Measurements from ENCODE around the gene COA6. TPM values are rescaled to one million over a fixed set of nuclear protein-coding genes. Genes with fewer than 3 reads are reported as not detected.

COA6 gene
- total and polyA plus RNA-seq, 10 of the 15 experiments (the other 5 are each of a cell fraction or from before 2014, with no cell fraction given) = 49.9 to 178 (median 71.5) TPM

- 97% methylated on average over 11 of the region's 11 CpGs for WGBS (ENCODE audit: insufficient coverage, insufficient replicate concordance, low lambda C conversion rate, missing lambda C conversion rate)
- Histone ChIP-seq H3K27me3 (replicated peaks in 1 of 2; ENCODE audit: control insufficient read depth in 2 of 2, insufficient read depth in 2 of 2, low read length in 1 of 2) (no peaks in the 10 kb centered on the region), H3K9ac (ENCODE audit: control insufficient read depth, insufficient read depth, low read length) (no peak overlapping the region), H3K27ac (ENCODE audit: control insufficient read depth, insufficient read depth) (no peak overlapping the region), H3K4me3 (no peak overlapping the region), H4K20me1 (ENCODE audit: control insufficient read depth, insufficient read depth) (no peaks in the 10 kb centered on the region), H3K4me2 (ENCODE audit: control insufficient read depth, insufficient read depth) (no peak overlapping the region), H3K36me3 (ENCODE audit: control insufficient read depth in 2 of 2, insufficient read depth in 2 of 2, low read length in 1 of 2) (peaks cover 0 to 4% of the 10 kb centered on the region in 2 experiments; a peak in 3 of 4 replicates), H2AFZ (ENCODE audit: control insufficient read depth, low read depth, low read length) (no peak overlapping the region), H3K9me3 (replicated peaks; ENCODE audit: control insufficient read depth, insufficient read depth, low read length) (no peaks in the 10 kb centered on the region), H3K79me2 (ENCODE audit: control insufficient read depth, insufficient read depth, low read length) (no peaks in the 10 kb centered on the region), H3K4me1 (ENCODE audit: control insufficient read depth, insufficient read depth, low read length) (no peaks in the 10 kb centered on the region)
- TF ChIP-seq TCF12 (IDR thresholded peaks at IDR 0.05; ENCODE audit: low read depth, low read length) (no peak), POLR2A (IDR thresholded peaks at IDR 0.05; ENCODE audit: low read depth, low read length) (no peak), CEBPZ (IDR thresholded peaks at IDR 0.05; ENCODE audit: low read depth, low read length) (no peak), NFXL1 (IDR thresholded peaks at IDR 0.05; ENCODE audit: borderline replicate concordance) (no peak), RAD21 (IDR thresholded peaks at IDR 0.05; ENCODE audit: insufficient read depth, low read depth, low read length) (no peak), BHLHE40 (IDR thresholded peaks at IDR 0.05; ENCODE audit: borderline replicate concordance in 1 of 2, low read depth in 2 of 2, low read length in 1 of 2) (no peak), TAF1 (IDR thresholded peaks at IDR 0.05; ENCODE audit: borderline replicate concordance, low read depth, low read length) (no peak), SPI1 (IDR thresholded peaks at IDR 0.05; ENCODE audit: borderline replicate concordance, insufficient read depth, low read depth, low read length) (no peak), ZNF687 (IDR thresholded peaks at IDR 0.05) (no peak), ETV6 (conservative IDR thresholded peaks at IDR 0.05 in 1 of 2, IDR thresholded peaks at IDR 0.05 in 1 of 2; ENCODE audit: borderline replicate concordance in 1 of 2, low read depth in 1 of 2) (no peak)
- intact Hi-C loops (cut with micrococcal nuclease; ENCODE audit: unreplicated experiment) = no loop called here
- POLR2A ChIA-PET = no interaction called here
- DNase-seq (ENCODE audit: low read depth, low spot score) (no peak), ATAC-seq (no peak), FAIRE-seq (no peak)
- SMC1A ChIA-PET (ENCODE audit: uncharacterized antibody, unreplicated experiment) = interaction anchor here (0.6 kb wide), 1 partner anchor 21 kb away, joined by 4 read pairs; no protein-coding TSS in a partner anchor
- CTCF ChIA-PET = interaction anchor here (0.6 to 0.7 kb wide), 2 partner anchors 73 to 1113 kb away, joined by 3 read pairs; no protein-coding TSS in a partner anchor
- no TSS peak for BruUV-seq (replicated peaks)
- in situ Hi-C loops (cut with MboI) = no loop called here
- RAD21 ChIA-PET (ENCODE audit: unreplicated experiment) = no interaction called here
Measured at GRCh38 chr1:234412830-234413229, 39.6 kb downstream of the COA6 start.

Measured in GM12878 (cell line).